HG02623 (cell line): ENCODE measurements around the gene EXOC6.

Experiments used
- ATAC-seq: cut with Tn5 transposase; IDR thresholded peaks from one replicate; pipeline ENCODE4 v1.9.1; 2021; ENCODE audit warnings: moderate library complexity; ENCODE audit not compliant: unreplicated experiment

The EXOC6 gene

GRCh38 chr10:93074597-93075368 is 226.5 kb downstream of the EXOC6 start:
- ATAC-seq = no peak

- ATAC-seq = no peak
Observed at GRCh38 chr10:93075369-93076221, 227.3 kb downstream of the EXOC6 start.

DNA sequence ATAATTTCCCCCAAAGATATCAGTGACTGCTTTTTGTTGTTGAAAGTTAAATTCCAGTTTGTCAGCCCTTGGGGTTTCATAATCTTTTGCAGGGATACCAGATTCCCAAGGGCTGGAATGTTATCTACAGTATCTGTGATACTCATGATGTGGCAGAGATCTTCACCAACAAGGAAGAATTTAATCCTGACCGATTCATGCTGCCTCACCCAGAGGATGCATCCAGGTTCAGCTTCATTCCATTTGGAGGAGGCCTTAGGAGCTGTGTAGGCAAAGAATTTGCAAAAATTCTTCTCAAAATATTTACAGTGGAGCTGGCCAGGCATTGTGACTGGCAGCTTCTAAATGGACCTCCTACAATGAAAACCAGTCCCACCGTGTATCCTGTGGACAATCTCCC is 228.6 kb downstream of the EXOC6 start:
- ATAC-seq = no peak

DNA sequence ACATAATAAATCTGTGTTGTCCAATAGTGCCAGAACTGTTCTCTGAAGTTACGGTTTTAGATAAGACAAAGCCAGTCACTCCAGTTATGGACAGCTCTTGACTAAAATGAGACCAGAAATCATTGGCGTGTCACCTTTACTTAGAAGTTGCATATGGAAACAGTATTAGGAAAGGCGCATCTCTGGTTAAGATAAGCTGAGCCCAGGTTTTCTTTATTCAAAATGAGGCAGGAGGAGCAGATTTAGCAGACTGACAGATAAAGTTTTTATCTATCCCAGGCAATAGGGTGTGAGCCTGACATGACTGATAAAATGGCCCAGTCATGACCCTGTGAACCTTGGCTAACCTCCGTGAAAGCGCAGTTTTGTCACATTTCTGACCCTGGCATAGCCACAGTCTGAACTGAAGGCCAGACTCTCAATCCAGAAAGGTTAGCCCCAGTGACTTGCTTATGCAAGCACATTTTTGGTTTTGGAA is 229.6 kb downstream of the EXOC6 start:
- no peak for ATAC-seq

DNA sequence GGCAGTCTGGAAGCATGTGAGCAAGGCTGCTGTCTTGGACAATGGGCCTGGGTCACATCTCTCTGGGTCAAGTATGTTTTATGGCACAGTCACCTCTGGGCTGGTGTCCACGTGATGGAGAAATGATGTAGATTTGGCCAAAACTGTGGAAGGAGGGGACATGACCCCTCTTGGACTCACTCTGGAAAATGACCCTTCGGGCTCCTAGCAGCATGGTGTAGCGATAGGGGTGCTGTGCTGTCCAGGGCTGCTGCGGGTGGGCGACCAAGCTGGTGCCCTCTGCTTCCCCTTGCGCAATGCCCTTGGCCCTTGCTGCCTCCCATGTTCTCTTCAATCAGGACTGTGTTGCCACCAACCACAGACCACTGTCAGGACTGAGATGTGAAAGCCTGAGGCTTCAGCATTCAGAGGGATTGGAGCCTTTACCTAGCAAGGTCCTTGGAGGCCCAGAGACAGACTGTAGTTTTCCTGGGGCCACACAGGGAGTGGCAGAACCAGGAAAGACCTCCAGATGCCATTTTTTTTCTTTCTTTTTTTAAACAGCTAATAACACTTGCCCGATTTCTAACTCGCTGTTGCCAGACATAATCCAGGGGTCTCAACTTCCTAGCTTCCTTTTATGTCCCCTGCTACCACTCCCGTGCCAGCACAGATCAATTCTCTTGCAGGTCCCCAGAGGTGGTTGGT is 231.5 kb downstream of the EXOC6 start:
- ATAC-seq = no peak

DNA sequence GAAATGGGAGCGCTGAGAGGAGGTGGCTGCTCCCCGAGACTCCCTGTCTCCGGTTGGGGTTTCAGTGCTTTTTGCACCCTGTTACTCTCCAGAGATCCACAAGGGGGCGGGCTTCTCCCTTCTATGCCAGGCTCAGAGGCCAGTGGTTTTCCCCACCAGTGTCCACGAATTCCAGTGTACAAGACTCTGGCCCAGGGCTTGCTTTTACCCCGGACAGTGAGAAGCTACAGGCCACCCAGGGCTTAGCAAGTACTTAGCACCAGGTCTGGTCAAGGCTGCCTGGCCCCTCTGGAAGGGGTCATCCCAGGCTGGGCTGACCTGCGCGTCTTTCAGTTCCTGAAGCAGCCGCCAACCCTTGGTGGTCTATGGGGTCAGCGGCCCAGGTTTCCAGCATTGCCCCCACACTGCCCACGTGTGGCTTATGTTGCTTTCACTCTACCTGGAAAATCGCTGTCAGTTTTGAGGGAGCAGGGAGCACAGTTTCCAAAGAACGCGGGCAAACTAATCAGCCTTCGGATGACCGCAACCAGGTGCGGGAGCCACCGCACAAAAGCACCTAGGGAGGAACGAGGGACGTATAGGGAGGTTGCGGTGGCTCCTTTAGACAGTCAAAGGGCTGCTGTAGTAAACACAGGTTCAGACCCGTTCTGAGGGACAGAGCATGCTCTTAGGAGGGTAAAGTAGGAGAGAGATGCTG is 232.2 kb downstream of the EXOC6 start:
- ATAC-seq = no peak

DNA sequence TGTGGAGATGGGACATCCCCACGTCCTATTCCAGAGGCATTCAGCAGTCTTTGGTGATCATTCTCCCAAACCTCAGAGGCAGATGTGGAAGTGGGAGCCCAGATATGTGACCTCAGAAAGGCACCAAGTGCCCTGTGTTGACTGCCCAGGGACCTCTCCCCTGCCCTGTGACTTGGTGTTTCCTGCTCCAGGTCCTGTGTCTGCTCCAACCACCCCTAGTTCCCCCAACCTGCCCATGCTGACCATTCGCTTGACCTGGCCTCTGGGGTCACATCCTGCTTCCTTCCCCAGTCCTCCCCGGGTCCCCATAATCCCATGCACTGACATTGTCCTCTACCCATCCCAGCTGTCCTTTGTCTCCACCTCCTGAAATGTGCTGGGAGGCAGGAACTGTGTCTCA is 233.0 kb downstream of the EXOC6 start:
- ATAC-seq = no peak

- no peak for ATAC-seq
Observed at GRCh38 chr10:93081834-93082233, 233.5 kb downstream of the EXOC6 start.

DNA sequence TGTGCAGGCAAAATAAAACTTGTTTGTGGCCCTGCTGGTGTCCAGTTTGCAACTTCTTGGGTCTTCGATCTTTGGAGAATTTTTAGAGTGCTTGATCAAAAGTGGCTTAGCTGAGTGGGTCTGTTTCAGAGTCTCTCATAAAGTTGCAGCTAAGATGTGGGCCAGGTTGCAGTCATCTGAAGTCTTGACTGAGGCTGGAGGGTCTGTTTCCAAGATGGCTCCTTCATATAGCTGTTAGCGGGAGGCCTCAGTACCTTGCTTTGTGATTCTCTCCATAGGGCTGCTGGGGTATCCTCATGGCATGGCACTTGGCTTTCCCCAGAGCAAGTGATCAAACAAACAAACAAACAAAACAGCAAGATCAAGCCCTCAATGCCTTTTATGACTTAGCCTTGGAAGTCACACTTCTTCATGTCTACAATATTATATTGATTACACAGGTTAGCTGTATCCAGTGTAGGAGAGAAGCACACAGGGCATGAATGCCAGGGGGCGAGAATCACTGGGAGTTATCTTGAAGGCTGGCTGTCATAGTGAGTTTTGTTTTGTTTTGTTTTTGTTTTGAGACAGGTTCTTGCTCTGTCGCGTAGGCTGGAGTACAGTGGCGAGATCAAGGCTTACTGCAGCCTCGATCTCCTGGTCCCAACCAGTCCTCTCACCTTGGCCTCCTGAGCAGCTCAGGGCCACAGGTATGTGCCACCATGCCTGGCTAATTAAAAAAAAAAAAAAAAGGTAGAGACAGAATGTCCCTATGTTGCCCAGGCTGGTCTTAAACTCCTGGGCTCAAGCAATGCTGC is 235.6 kb downstream of the EXOC6 start:
- ATAC-seq = no peak

DNA sequence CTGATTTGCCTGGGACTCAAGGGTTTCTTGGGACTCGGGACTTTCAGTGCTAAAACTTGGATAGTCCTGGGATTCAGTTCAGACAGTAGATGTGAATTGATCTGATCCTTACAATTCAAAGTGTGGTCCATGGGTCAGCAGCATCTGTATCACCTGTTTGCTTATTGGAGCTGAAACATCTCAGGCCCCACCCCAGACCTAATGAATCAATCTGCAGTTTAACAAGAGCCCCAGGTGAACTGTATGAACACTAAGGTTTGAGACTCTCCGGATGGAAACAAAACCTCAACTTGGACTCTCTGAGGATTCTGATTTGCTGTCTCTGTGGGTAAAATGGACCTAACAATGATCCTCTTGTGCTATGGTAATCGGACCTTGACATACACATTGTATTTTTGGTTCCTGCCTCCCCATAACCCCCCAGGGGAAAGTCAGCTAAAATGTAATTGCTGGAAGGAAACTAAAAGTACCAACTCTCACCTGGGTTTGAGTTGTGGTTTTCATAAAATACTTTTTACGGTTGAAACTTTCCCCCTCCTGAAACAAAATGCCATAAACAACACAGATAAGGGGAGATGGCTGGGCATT is 237.0 kb downstream of the EXOC6 start:
- ATAC-seq = no peak

DNA sequence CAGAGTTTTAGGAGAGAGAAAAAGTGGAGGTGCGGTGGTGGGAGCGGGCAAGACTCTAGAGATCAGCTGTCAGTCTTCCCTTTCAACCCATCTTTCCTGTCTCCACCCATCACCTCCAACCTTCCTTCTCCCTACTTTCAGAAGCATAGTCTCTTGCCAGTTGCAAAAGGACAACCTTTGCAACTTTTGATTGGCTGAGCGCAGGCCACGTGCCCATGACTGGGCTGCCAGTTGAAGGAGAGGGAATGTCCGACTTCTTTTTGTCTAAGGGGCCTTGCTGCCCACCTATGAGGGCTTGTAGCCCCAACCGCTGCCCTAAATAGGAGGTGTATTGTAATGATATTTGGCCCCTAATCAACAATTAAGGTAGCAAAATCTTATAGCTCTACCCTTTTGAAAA is 238.0 kb downstream of the EXOC6 start:
- ATAC-seq = no peak

DNA sequence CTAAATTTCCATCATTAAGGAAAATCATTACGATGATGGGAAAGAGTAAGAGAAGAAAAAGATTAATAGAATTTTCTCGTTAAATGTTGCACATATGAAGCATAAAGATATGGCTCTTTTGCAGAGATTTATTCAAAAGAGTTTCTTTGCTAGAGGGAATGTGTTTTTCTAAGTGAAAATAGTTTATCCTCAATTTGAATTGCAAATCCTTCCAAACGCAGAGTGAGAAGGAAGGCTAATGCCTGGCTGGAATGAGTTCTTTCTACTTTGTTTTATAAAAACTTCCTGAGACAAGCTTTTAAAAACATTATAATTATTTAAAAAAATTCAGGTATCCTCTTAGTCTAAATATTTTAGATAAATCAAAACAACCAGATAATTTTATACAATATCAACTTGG is 239.5 kb downstream of the EXOC6 start:
- ATAC-seq = no peak

DNA sequence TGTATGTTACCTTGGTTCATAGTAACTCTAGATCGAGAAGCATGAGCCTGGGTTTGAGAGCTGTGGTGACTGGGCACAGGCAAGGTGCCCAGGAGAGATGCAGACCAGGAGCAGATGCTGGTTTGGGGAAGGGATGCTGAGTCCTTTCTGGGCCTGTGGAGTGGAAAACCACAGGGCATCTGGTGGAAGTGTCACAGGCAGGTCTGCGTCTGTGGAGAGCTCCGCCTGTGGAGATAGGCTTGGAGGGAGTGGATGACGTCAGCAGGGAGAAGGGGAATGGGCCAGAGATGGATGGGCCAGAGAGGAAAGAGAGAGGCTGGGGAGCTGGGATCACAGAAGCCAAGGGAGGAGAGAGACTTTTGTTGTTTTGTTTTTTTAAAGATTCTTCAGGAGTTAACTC is 240.1 kb downstream of the EXOC6 start:
- no peak for ATAC-seq

DNA sequence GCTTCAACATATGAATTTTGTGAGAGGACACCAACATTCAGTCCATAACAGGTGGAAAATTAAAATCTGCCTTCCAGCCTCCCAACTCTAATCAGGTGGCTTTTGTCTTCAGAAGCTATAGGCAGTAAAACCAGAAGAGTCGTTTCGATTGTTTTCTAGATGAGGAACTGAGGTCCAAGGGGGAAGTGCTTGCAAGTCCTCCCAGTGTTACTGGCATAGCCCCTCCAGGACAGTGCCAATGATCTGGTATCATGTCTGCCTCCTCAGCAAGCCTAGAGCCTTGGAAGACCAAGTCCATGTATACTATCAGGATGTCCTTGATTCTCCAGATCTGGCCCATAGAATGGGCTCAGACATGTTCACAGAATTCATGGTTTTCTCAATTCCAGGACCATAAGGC is 242.3 kb downstream of the EXOC6 start:
- ATAC-seq = no peak

GRCh38 chr10:93091960-93092359 is 243.6 kb downstream of the EXOC6 start:
- no peak for ATAC-seq

DNA sequence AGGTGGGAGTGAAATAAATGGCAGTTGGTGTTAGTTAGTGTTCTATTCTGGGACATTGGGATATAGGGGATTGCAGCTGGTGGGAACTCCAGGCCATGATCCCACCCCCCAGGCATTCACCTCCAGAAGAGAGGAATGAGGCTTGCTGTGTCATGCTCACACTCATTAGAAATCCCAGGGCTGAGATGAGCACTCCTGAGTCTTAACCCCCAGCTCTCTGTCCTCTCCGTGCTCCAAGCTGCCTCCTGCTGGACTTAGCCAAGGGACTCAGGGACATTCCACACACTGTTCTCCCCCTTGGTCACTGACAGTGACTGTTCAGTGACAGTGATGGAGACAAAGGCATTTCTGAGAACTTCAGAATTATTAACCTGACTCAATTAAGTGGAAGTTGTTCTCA is 246.9 kb downstream of the EXOC6 start:
- no peak for ATAC-seq

GRCh38 chr10:93096901-93097300 is 248.6 kb downstream of the EXOC6 start:
- no peak for ATAC-seq

DNA sequence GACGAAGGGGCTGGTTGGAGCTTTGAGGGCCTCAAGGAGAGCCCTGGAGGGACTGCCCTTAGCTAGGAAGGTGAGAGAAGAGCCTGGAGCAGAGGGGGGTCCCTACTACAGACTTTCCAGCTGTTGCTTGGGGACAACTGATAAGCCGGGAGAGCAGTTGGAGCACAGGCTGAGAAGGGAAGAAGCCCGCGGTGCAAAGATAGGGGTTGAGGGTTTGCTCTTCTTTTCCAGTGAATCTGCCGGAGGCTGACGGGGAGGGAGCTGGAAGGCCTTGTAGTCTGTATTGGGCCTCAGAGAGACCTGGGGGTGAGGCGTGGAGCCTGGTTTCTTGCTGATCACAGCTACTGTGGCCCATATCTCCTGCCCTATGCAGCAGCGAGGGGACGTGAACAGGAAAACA is 249.1 kb downstream of the EXOC6 start:
- ATAC-seq = no peak

GRCh38 chr10:93098816-93099215 is 250.5 kb downstream of the EXOC6 start:
- ATAC-seq = no peak

DNA sequence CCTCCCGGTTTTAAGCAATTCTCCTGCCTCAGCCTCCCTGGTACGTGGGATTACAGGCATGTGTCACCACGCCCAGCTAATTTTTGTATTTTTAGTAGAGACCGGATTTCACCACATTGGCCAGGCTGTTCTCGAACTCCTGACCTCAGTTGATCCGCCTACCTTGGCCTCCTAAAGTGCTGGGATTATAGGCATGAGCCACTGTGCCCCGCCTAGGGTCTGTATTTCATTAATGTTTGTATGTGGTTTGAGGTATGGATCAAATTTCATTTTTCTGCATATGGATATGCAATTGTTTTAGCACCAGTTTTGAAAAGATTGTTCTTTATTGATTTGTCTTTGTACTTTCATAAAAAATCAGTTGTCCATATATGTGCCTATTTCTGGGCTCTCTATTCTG is 251.3 kb downstream of the EXOC6 start:
- ATAC-seq = no peak
